ENCODE results near the gene MLF1.

The MLF1 gene

DNA sequence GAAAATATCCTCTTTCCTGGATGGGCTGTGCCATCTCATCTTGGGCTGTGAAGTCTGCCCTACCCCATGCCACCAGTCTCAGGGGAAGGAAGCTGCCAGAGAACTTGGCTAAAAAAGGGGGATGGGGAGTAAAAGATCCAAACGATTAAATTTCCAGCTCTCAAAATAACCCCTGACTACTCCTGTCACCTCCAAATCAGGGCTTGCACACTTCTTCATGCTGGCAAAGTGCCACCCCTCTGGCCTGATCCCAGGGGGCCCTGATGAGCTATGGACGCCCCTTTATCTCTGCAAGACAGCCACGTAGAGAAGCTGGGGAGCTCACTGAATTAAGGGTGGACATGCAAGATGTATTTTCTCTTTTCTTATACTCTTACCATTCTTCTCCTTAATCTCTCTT is 1.2 kb upstream of the MLF1 start:
- Mint-ChIP-seq H3K27me3 (ENCODE audit: low read depth) (peaks cover 21% of the 10 kb centered on the region), H3K9me3 (no peaks in the 10 kb centered on the region), H3K4me1 (peaks cover 5% of the 10 kb centered on the region), H3K27ac (no peak overlapping the region), H3K36me3 (ENCODE audit: low read depth) (no peaks in the 10 kb centered on the region), H3K4me3 (peak overlapping the region in 1 of 3 experiments; percentile 99)
- TF ChIP-seq, protein P1, sequence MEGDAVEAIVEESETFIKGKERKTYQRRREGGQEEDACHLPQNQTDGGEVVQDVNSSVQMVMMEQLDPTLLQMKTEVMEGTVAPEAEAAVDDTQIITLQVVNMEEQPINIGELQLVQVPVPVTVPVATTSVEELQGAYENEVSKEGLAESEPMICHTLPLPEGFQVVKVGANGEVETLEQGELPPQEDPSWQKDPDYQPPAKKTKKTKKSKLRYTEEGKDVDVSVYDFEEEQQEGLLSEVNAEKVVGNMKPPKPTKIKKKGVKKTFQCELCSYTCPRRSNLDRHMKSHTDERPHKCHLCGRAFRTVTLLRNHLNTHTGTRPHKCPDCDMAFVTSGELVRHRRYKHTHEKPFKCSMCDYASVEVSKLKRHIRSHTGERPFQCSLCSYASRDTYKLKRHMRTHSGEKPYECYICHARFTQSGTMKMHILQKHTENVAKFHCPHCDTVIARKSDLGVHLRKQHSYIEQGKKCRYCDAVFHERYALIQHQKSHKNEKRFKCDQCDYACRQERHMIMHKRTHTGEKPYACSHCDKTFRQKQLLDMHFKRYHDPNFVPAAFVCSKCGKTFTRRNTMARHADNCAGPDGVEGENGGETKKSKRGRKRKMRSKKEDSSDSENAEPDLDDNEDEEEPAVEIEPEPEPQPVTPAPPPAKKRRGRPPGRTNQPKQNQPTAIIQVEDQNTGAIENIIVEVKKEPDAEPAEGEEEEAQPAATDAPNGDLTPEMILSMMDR (IDR thresholded peaks at IDR 0.05; ENCODE audit: unreplicated experiment in 3 of 3) = no peak

DNA sequence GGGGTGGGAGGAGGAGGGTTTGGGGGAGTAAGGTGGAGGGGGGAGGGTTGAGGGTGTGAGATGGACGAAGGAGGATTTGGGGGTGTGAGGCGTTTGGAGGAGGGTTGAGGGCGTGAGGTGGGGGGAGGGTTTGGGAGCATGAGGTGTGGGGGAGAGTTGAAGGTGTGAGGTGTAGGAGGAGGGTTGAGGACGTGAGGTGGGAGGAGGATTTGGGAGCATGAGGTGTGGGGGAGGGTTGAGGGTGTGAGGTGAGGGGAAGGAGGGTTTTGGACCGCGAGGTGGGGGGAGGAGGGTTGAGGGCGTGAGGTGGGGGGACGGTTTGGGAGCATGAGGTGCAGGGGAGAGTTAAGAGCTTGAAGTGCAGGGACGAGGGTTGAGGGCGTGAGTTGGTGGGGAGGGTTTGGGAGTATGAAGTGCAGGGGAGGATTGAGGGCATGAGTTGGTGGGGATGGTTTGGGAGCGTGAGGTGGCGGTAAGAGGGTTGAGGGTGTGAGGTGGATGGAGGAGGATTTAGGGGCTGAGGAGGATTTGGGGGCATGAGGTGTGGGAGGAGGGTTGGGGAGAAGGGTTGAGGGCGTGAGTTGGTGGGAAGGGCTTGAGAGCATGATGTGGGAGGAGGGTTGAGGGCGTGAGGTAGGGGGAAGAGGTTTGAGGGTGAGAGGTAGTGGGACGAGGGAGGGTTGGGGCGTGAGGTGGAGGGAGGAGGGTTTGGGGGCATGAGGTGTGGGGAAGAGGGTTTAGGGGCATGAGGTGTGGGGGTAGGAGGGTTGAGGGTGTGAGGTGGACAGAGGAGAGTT is 1.2 kb downstream of the MLF1 start:
- H3K4me3 Mint-ChIP-seq = peak overlapping the region; percentile 67 to 99 (median 92)
- peaks cover 9% of the 10 kb centered on the region for H3K4me1 Mint-ChIP-seq
- no peaks in the 10 kb centered on the region for H3K36me3 Mint-ChIP-seq (ENCODE audit: low read depth)
- H3K27ac Mint-ChIP-seq = no peak overlapping the region
- TF ChIP-seq, protein P1 (IDR thresholded peaks at IDR 0.05; ENCODE audit: unreplicated experiment in 3 of 3) = no peak
- peaks cover 17% of the 10 kb centered on the region for H3K27me3 Mint-ChIP-seq (ENCODE audit: low read depth)
- no peaks in the 10 kb centered on the region for H3K9me3 Mint-ChIP-seq

- peaks cover 9% of the 10 kb centered on the region for H3K4me1 Mint-ChIP-seq
- H3K36me3 Mint-ChIP-seq (ENCODE audit: low read depth) = no peaks in the 10 kb centered on the region
- TF ChIP-seq, protein P1 (IDR thresholded peaks at IDR 0.05; ENCODE audit: unreplicated experiment in 3 of 3) = no peak
- H3K4me3 Mint-ChIP-seq = peak overlapping the region; percentile 67 to 99 (median 74)
- H3K9me3 Mint-ChIP-seq = no peaks in the 10 kb centered on the region
- peaks cover 17% of the 10 kb centered on the region for H3K27me3 Mint-ChIP-seq (ENCODE audit: low read depth)
- H3K27ac Mint-ChIP-seq = no peak overlapping the region
Measured at GRCh38 chr3:158572766-158573060, 1.7 kb downstream of the MLF1 start.

GRCh38 chr3:158573714-158574113 is 2.7 kb downstream of the MLF1 start:
- Mint-ChIP-seq H3K27me3 (ENCODE audit: low read depth) (peaks cover 11% of the 10 kb centered on the region), H3K36me3 (ENCODE audit: low read depth) (no peaks in the 10 kb centered on the region), H3K4me3 (peak overlapping the region; percentile 27 to 59 (median 32)), H3K27ac (no peak overlapping the region), H3K4me1 (peaks cover 9% of the 10 kb centered on the region), H3K9me3 (no peaks in the 10 kb centered on the region)
- TF ChIP-seq, protein P1 (IDR thresholded peaks at IDR 0.05; ENCODE audit: unreplicated experiment in 3 of 3) = no peak

- Mint-ChIP-seq H3K4me1 (peaks cover 9% of the 10 kb centered on the region), H3K27ac (no peak overlapping the region), H3K9me3 (no peaks in the 10 kb centered on the region), H3K36me3 (ENCODE audit: low read depth) (no peaks in the 10 kb centered on the region), H3K4me3 (no peak overlapping the region), H3K27me3 (ENCODE audit: low read depth) (peaks cover 4% of the 10 kb centered on the region)
- TF ChIP-seq, protein P1 (IDR thresholded peaks at IDR 0.05; ENCODE audit: unreplicated experiment in 3 of 3) = no peak
Measured at GRCh38 chr3:158574646-158575045, 3.7 kb downstream of the MLF1 start.

GRCh38 chr3:158590223-158590622 is 19.2 kb downstream of the MLF1 start:
- TF ChIP-seq, protein P1 (IDR thresholded peaks at IDR 0.05; ENCODE audit: unreplicated experiment in 3 of 3) = no peak
- Mint-ChIP-seq H3K27me3 (ENCODE audit: low read depth) (no peaks in the 10 kb centered on the region), H3K27ac (peak overlapping the region in 1 of 3 experiments; percentile 44), H3K9me3 (peaks cover 4% of the 10 kb centered on the region), H3K36me3 (ENCODE audit: low read depth) (peaks cover 2% of the 10 kb centered on the region), H3K4me3 (no peak overlapping the region), H3K4me1 (no peaks in the 10 kb centered on the region)

Data from nephron (organoid).